Upper lobe of left lung (tissue), 4 donors: ENCODE measurements around the gene TELO2.

Experiments used
- CTCF ChIP-seq, 6 experiments: fragments of 450-650 bp in 4 of 6; fragments of 200-600 bp in 2 of 6; sonication (generic) in 2 of 6; IDR thresholded peaks; one replicate each; pipeline ENCODE4 v1.5.1; 2016 to 2019; ENCODE audit warnings: antibody characterized with exemption in 6 of 6
- EP300 ChIP-seq, 4 donors: sonication (generic); formaldehyde crosslinking; IDR thresholded peaks; one replicate each; pipeline ENCODE4 v1.5.1; 2017; ENCODE audit warnings: antibody characterized with exemption in 4 of 4, control low read depth in 2 of 4
- POLR2A ChIP-seq, 4 donors: fragments of 450-650 bp; IDR thresholded peaks; one replicate each; pipeline ENCODE4 v1.5.1; 2016 to 2017; ENCODE audit warnings: antibody characterized with exemption in 4 of 4, mild to moderate bottlenecking in 2 of 4
- POLR2AphosphoS5 ChIP-seq, 2 donors: sonication (generic); formaldehyde crosslinking; IDR thresholded peaks; one replicate each; pipeline ENCODE4 v1.5.1; 2017; ENCODE audit warnings: antibody characterized with exemption in 2 of 2

GRCh38 chr16:1459967-1460366 is 33.2 kb upstream of the TELO2 start:
- TF ChIP-seq CTCF (IDR thresholded peaks at IDR 0.05) (no peak), POLR2AphosphoS5 (IDR thresholded peaks at IDR 0.05) (no peak), POLR2A (IDR thresholded peaks at IDR 0.05) (no peak), EP300 (IDR thresholded peaks at IDR 0.05) (no peak)
